LNCAP (cell line): Measurements from ENCODE around the gene SCAF8.

ENCODE experiments used
- CTCF ChIP-seq: fragments of 450-650 bp; IDR thresholded peaks from 2 replicates; pipeline ENCODE4 v1.5.1; 2017; ENCODE audit warnings: mild to moderate bottlenecking

Gene SCAF8

GRCh38 chr6:154792761-154793160 lies 59.5 kb downstream of the SCAF8 start:
- no peak for TF ChIP-seq CTCF

GRCh38 chr6:154796484-154796883 lies 63.3 kb downstream of the SCAF8 start:
- no peak for TF ChIP-seq CTCF

- TF ChIP-seq CTCF = no peak
Measured at GRCh38 chr6:154797857-154798256, 64.6 kb downstream of the SCAF8 start.

- TF ChIP-seq CTCF = no peak
Measured at GRCh38 chr6:154800338-154800737, 67.1 kb downstream of the SCAF8 start.

GRCh38 chr6:154805288-154805911 lies 72.2 kb downstream of the SCAF8 start:
- TF ChIP-seq CTCF = peak; percentile 56

GRCh38 chr6:154806804-154807203 lies 73.6 kb downstream of the SCAF8 start:
- no peak for TF ChIP-seq CTCF

GRCh38 chr6:154814063-154814462 lies 80.8 kb downstream of the SCAF8 start:
- TF ChIP-seq CTCF = no peak
